Thyroid gland (tissue), 4 donors: Measurements from ENCODE around the gene ATP13A2. TPM values are rescaled to one million over a fixed set of nuclear protein-coding genes. Genes with fewer than 3 reads are reported as not detected.

Experiments
- DNase-seq, 2 donors: peaks; one replicate each; pipeline ENCODE4 v3.0.0-alpha.2; 2019
- H3K27ac ChIP-seq, 3 donors: fragments of 200-600 bp; sonication (generic); 1 replicate in 2 of 3; 2 replicates in 1 of 3; pipeline ENCODE4 v1.5.1; 2016 to 2019; ENCODE audit warnings: mild to moderate bottlenecking in 1 of 3, moderate library complexity in 1 of 3
- H3K27me3 ChIP-seq: fragments of 200-600 bp; sonication (generic); one replicate; pipeline ENCODE4 v1.5.1; 2019
- H3K36me3 ChIP-seq, 2 donors: fragments of 200-600 bp; sonication (generic); one replicate each; pipeline ENCODE4 v1.5.1; 2016 to 2019
- H3K4me1 ChIP-seq, 2 donors: fragments of 200-600 bp; sonication (generic); one replicate each; pipeline ENCODE4 v1.5.1; 2017 to 2019
- H3K4me3 ChIP-seq, 3 donors: fragments of 200-600 bp; sonication (generic); replicated peaks in 1 of 3; 1 replicate in 2 of 3; 2 replicates in 1 of 3; pipeline ENCODE4 v1.5.1; 2016; ENCODE audit warnings: mild to moderate bottlenecking in 1 of 3
- H3K9me3 ChIP-seq: fragments of 200-600 bp; sonication (generic); one replicate; pipeline ENCODE4 v1.5.1; 2017
- CTCF ChIP-seq, 6 experiments: fragments of 200-600 bp in 3 of 6; fragments of 450-650 bp in 3 of 6; sonication (generic) in 3 of 6; IDR thresholded peaks; one replicate each; pipeline ENCODE4 v1.5.1; 2016 to 2019; ENCODE audit warnings: antibody characterized with exemption in 6 of 6, mild to moderate bottlenecking in 2 of 6, inconsistent platforms in 1 of 6, moderate library complexity in 1 of 6
- POLR2A ChIP-seq, 2 donors: fragments of 450-650 bp; IDR thresholded peaks; one replicate each; pipeline ENCODE4 v1.6.1; 2017; ENCODE audit warnings: antibody characterized with exemption in 2 of 2, mild to moderate bottlenecking in 2 of 2, moderate library complexity in 1 of 2
- WGBS, 2 donors: methylation state at CpG; one replicate each; pipeline ENCODE4 v1.1.5; 2017; 5-methylcytosine and 5-hydroxymethylcytosine counted together
- intact Hi-C: fragments of 100-400 bp; cut with DNase I; formaldehyde crosslinking; loops from one replicate; pipeline ENCODE4 v1.15.1; 2023
- total RNA-seq, 4 donors: library from RNA; depleted of rRNA; stranded (reverse); fragments of >200 nt; gene quantifications; one replicate each; pipeline ENCODE4 v1.2.3, GENCODE V29; 2016

The ATP13A2 gene
- total RNA-seq, 4 donors from 2014 or later = 28.7 to 47.0 (median 35.8) TPM

- TF ChIP-seq POLR2A (IDR thresholded peaks at IDR 0.05) (no peak), CTCF (IDR thresholded peaks at IDR 0.05) (no peak)
- H3K36me3 ChIP-seq = peaks cover 11 to 22% of the 10 kb centered on the region in 2 donors
- no peak for DNase-seq
- H3K9me3 ChIP-seq = no peaks in the 10 kb centered on the region
- no peaks in the 10 kb centered on the region for H3K27me3 ChIP-seq
- peaks cover 7 to 12% of the 10 kb centered on the region in 2 donors for H3K4me1 ChIP-seq
- no peak overlapping the region for H3K4me3 ChIP-seq
- H3K27ac ChIP-seq = no peak overlapping the region
- WGBS, 2 donors = 93 to 94% methylated on average over 4 of the region's 4 CpGs
- intact Hi-C loops = loop anchor here (5.0 kb wide), 1 partner anchor 64 kb away; no protein-coding TSS in a partner anchor
Observed at GRCh38 chr1:17031436-17031835, 19.7 kb upstream of the ATP13A2 start.

GRCh38 chr1:17030206-17030605 is 18.5 kb upstream of the ATP13A2 start:
- no peak overlapping the region for H3K4me3 ChIP-seq
- intact Hi-C loops = loop anchor here (5.0 kb wide), 1 partner anchor 63 kb away; no protein-coding TSS in a partner anchor
- no peaks in the 10 kb centered on the region for H3K27me3 ChIP-seq
- no peak overlapping the region for H3K27ac ChIP-seq
- WGBS, 2 donors = 88 to 92% methylated on average over 4 of the region's 4 CpGs
- no peak for DNase-seq
- TF ChIP-seq POLR2A (IDR thresholded peaks at IDR 0.05) (no peak), CTCF (IDR thresholded peaks at IDR 0.05) (no peak)
- H3K9me3 ChIP-seq = no peaks in the 10 kb centered on the region
- peaks cover 7 to 12% of the 10 kb centered on the region in 2 donors for H3K4me1 ChIP-seq
- peaks cover 18 to 28% of the 10 kb centered on the region in 2 donors for H3K36me3 ChIP-seq

GRCh38 chr1:17028662-17029188 is 17.0 kb upstream of the ATP13A2 start:
- TF ChIP-seq CTCF (IDR thresholded peaks at IDR 0.05) (no peak), POLR2A (IDR thresholded peaks at IDR 0.05) (no peak)
- Histone ChIP-seq H3K36me3 (peaks cover 25 to 30% of the 10 kb centered on the region in 2 donors), H3K4me1 (peaks cover 7 to 12% of the 10 kb centered on the region in 2 donors), H3K4me3 (no peak overlapping the region), H3K27ac (peak overlapping the region in 1 of 3 donors; percentile 37), H3K27me3 (no peaks in the 10 kb centered on the region), H3K9me3 (no peaks in the 10 kb centered on the region)
- WGBS, 2 donors = 84 to 87% methylated on average over 5 of the region's 5 CpGs
- intact Hi-C loops = no loop called here
- DNase-seq = no peak

GRCh38 chr1:17027900-17028299 is 16.2 kb upstream of the ATP13A2 start:
- H3K4me3 ChIP-seq = no peak overlapping the region
- TF ChIP-seq CTCF (IDR thresholded peaks at IDR 0.05) = no peak
- TF ChIP-seq POLR2A (IDR thresholded peaks at IDR 0.05) = no peak
- intact Hi-C loops = no loop called here
- no peaks in the 10 kb centered on the region for H3K27me3 ChIP-seq
- no peaks in the 10 kb centered on the region for H3K9me3 ChIP-seq
- peak overlapping the region in 1 of 3 donors; percentile 37 for H3K27ac ChIP-seq
- H3K4me1 ChIP-seq = peaks cover 7 to 12% of the 10 kb centered on the region in 2 donors
- peak in 1 of 2 donors; percentile 26 for DNase-seq
- H3K36me3 ChIP-seq = peaks cover 30 to 38% of the 10 kb centered on the region in 2 donors
- 63 to 65% methylated on average over 2 of the region's 2 CpGs for WGBS, 2 donors

DNA sequence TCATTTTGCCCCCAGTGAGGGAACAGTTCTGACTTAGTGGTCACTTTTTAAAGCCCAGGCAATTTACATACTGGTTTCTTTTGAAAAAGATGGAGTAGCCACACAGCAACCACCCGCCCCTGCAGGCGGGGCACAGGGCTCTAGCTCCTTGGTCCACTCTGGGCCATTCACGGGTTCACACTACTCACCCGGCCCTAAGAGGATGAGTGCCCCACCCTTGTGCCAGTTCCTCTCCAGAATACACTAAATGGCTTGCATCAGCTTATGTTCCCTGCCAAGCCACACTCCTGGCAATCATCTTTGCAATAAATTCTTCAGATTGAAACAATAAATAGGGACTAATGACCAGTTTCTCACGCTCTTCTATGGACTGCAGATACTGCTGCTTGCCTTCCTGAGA is 15.7 kb upstream of the ATP13A2 start:
- intact Hi-C loops = no loop called here
- Histone ChIP-seq H3K36me3 (peaks cover 33 to 42% of the 10 kb centered on the region in 2 donors), H3K4me1 (peaks cover 7 to 12% of the 10 kb centered on the region in 2 donors), H3K27me3 (no peaks in the 10 kb centered on the region), H3K9me3 (no peaks in the 10 kb centered on the region), H3K27ac (peak overlapping the region in 2 of 3 donors; percentile 15 to 37), H3K4me3 (no peak overlapping the region)
- WGBS, 2 donors = 82 to 87% methylated on average over 5 of the region's 5 CpGs
- DNase-seq = no peak
- TF ChIP-seq CTCF (IDR thresholded peaks at IDR 0.05) (no peak), POLR2A (IDR thresholded peaks at IDR 0.05) (no peak)
